Transverse colon (tissue), 4 donors: ENCODE data around the gene ZNF793.

ENCODE experiments used
- EP300 ChIP-seq: sonication (generic); formaldehyde crosslinking; IDR thresholded peaks from one replicate; pipeline ENCODE4 v1.6.1; 2017; ENCODE audit warnings: antibody characterized with exemption, low read depth
- POLR2A ChIP-seq: fragments of 450-650 bp; IDR thresholded peaks from one replicate; pipeline ENCODE4 v1.6.1; 2016; ENCODE audit warnings: antibody characterized with exemption, mild to moderate bottlenecking, moderate library complexity
- POLR2AphosphoS5 ChIP-seq, 3 donors: sonication (generic); formaldehyde crosslinking; IDR thresholded peaks; one replicate each; pipeline ENCODE4 v1.6.1; 2016; ENCODE audit warnings: antibody characterized with exemption in 3 of 3
- TF ChIP-seq, protein P1 (sequence below), 5 experiments: fragments of 200-600 bp in 3 of 5; fragments of 450-650 bp in 2 of 5; sonication (generic) in 3 of 5; IDR thresholded peaks; 1 replicate in 2 of 5; 2 replicates in 3 of 5; pipeline ENCODE4 v1.5.1; 2016 to 2017; ENCODE audit warnings: antibody characterized with exemption in 5 of 5, inconsistent platforms in 3 of 5, mild to moderate bottlenecking in 2 of 5, moderate library complexity in 1 of 5

DNA sequence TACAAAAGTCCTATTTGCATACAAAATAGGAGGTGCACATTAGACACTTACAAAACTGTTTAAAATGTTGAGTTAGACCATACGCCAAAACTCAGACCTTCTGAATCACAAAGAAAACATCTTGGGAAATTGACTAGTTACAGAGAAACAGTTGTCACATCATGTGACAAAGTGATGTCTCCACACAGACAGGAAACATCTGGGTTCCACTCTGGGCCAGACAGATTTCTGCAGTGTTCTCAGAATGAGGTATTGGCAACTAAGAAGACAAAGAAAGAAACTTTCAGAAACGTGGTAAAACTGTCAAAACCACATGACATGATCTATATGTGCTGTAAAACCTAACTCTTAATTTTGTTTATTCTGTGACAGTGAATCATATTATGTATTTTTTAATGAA is 6.7 kb downstream of the ZNF793 start:
- TF ChIP-seq POLR2AphosphoS5 (IDR thresholded peaks at IDR 0.05) = no peak
- TF ChIP-seq, protein P1, sequence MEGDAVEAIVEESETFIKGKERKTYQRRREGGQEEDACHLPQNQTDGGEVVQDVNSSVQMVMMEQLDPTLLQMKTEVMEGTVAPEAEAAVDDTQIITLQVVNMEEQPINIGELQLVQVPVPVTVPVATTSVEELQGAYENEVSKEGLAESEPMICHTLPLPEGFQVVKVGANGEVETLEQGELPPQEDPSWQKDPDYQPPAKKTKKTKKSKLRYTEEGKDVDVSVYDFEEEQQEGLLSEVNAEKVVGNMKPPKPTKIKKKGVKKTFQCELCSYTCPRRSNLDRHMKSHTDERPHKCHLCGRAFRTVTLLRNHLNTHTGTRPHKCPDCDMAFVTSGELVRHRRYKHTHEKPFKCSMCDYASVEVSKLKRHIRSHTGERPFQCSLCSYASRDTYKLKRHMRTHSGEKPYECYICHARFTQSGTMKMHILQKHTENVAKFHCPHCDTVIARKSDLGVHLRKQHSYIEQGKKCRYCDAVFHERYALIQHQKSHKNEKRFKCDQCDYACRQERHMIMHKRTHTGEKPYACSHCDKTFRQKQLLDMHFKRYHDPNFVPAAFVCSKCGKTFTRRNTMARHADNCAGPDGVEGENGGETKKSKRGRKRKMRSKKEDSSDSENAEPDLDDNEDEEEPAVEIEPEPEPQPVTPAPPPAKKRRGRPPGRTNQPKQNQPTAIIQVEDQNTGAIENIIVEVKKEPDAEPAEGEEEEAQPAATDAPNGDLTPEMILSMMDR (IDR thresholded peaks at IDR 0.05) = no peak
- TF ChIP-seq POLR2A = no peak
- no peak for TF ChIP-seq EP300
